DOHH2 (cell line): ENCODE data around the gene NIM1K.

Source experiments
- CTCF ChIP-seq: fragments of 200-600 bp; sonication (generic); IDR thresholded peaks from one replicate; pipeline ENCODE4 v1.5.1; 2014; ENCODE audit warnings: antibody characterized with exemption, mild to moderate bottlenecking, low read depth, low read length; ENCODE audit not compliant: poor library complexity, severe bottlenecking
- EZH2phosphoT487 ChIP-seq: fragments of 200-600 bp; sonication (generic); IDR thresholded peaks from 2 replicates; pipeline ENCODE4 v1.6.1; 2017; ENCODE audit warnings: borderline replicate concordance, mild to moderate bottlenecking, antibody characterized with exemption, low read length, moderate library complexity, mixed read lengths

- no peak for TF ChIP-seq CTCF
- no peak for TF ChIP-seq EZH2phosphoT487
These were observed 53.0 kb downstream of the NIM1K start for GRCh38 chr5:43244823-43245565.
